Measurements from ENCODE around the gene NOL9.
A peak's percentile ranks its signal among the peaks of the same experiment; 100 is the strongest.
"Not testable (repeated sequence)": the region's sequence is repeated elsewhere in the genome, so short reads cannot be mapped to it uniquely, and the experiment has no call there.

NOL9 gene

GRCh38 chr1:6501279-6501813 is 53.0 kb downstream of the NOL9 start:
- DNase-seq: no peak

DNA sequence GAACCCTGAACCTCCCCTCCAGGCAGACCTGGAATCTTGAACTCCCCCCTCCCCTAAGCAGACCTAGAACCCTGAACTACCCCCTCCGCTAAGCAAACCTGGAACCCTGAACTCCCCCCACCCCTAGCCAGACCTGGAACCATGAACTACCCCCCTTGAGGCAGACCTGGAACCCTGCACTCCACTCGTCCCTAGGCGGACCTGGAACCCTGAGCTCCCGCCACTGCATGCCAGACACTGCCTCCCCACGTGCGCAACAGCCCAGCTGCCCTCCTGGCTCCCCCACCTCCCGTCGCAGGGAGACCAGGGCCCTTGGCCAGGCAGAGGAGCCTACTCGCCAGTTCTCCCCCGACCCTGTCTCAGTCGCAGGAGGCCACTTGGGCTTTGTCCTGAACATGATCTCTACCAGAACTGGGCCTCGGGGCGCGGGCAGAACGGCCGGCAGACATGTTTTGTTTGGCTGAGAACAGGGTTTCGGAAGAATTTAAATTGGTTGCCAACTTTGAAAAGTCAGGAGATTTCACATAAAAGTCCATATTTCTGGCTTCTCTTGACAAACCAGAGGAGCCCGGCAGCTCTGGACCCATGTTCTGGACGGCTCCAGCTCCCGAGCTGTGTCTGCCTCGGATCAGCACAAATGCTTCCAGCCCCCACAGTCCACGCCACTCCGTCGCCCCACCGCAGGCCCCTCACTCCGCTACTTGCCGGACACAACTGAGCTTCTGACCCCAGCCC is 53.6 kb downstream of the NOL9 start:
- DNase-seq: no peak

GRCh38 chr1:6499296-6499695 is 55.0 kb downstream of the NOL9 start:
- no peak for DNase-seq

- DNase-seq: no peak
Measured at GRCh38 chr1:6498576-6499111, 55.7 kb downstream of the NOL9 start.

GRCh38 chr1:6497867-6498575 is 56.3 kb downstream of the NOL9 start:
- no peak for DNase-seq

- peak; percentile 86 for DNase-seq
Measured at GRCh38 chr1:6497215-6497866, 57.0 kb downstream of the NOL9 start.

DNA sequence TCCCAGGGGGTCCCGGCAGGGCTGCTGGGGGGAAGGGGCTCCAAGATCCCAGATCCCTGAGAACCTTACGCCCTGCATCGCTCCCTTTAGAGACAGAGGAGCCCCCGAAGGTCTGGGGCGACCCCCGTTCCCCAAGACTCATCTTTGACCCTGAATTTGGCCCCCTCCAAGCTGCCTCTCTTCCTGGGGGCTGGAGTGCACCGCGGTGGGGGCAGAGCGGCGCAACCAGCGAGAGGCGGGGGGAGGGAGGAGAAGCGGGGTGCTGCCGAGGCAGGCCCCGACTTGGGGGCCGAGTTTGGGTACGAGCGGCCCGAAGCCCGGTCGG is 57.5 kb downstream of the NOL9 start:
- DNase-seq: no peak

GRCh38 chr1:6496365-6496721 is 58.0 kb downstream of the NOL9 start:
- no peak for DNase-seq

DNA sequence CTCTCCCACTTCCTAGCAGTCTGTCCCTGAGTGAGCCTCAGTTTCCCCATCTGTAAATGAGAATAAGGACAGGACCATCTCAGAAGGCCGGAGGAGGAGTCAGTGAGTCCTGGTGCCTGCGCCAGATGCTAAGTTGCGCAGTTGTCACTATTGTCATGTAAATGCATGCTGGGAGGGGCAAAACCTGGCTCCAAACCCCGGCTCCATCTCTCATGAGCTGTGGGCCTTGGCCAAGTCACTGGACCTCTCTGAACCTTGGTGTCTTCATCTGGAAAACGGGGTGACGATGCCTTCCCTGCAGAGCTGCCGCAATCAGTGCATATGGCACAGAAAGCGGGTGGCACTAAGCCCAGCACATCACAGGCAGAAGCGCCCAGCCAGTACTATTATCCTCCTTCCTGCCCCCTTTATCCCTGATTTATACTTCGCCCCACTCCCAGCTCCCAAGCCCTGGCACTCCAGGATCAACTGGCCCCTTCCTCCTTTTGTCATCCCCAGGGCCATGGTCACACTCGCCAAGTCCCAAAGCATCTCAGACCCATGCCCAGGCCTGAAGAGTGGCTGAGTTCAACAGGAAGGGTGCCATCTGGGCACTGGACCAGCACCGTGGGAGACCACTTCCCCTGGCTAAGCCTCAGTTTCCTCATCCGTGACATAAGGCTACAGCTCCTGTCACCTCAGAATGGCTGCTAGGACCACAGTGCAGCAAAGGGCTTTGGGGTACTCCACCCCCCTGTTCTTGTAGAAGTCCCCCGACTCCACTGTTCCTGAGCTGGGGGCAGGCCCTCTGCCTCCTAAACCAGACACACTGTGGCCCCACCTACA is 58.6 kb downstream of the NOL9 start:
- DNase-seq: no peak

DNA sequence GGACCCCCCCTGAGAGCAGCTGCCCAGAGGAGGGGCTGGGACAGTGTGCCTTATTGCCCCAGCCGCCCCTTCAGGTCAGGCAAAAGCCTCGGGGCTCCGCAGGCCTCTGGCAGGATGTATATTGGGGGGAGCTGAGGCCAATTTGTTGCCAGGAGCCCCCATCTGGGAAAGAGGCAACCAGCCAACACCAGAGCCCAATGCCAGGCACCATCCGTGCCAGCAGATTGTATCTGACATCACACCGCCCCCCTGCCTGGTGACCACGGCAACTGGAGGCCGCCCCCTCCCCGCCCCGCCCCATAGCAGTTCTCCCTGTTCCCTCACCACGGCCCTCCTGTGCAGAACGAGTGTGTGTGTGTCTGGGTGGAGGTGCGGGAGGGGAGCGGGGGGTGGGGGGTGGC is 59.3 kb downstream of the NOL9 start:
- DNase-seq: no peak

DNA sequence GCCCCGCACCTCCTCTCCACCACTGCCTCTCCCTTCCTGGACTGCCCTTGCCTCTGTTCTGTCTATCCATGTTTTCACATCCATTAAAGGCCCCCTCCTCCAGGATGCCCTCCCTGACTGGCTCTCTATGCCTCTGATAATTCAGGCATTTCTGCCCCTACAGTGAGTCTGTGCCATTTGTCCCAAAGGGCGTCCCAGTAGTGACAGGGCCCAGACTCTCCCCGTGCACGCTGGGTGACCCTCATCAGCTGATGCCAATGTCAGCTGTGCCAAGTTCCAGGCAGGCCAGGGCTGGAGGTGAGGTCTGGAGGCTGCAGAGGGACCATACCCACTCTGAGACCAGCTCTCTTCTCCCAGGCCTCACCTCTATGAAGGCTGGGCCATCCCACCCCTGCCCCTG is 59.7 kb downstream of the NOL9 start:
- DNase-seq: no peak

DNA sequence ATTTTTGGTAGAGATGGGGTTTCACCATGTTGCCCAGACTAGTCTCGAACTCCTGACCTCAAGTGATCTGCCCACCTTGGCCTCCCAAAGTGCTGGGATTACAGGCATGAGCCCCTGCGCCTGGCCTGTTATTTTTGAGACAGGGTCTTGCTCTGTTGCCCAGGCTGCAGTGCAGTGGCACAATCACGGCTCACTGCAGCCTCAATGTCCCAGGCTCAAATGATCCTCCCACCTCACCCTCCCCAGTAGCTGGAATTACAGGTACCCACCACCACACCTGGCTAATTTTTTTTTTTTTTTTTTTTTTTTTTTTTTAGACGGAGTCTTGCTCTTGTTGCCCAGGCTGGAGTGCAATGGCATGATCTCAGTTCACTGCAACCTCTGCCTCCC is 60.5 kb downstream of the NOL9 start:
- DNase-seq: not testable (repeated sequence)

DNA sequence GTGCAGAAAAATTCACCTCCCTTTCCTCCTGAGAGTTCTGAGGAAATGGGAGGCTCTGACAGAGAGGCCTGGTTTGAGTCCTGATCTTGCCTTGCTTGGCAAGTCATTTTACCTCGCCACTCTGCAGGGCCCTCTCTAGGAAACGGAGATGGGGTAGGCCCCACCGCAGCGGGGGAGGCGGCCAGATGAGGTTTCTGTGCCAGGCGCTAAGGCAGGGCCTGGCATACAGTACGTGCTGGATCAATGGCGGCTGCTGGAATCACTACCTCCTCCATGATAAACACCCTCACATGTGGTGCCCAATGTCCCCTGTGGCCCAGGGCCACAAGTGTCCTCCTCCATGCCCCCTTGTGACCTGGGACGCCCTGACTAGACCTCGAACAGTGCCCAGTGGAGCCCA is 62.3 kb downstream of the NOL9 start:
- DNase-seq: no peak

DNA sequence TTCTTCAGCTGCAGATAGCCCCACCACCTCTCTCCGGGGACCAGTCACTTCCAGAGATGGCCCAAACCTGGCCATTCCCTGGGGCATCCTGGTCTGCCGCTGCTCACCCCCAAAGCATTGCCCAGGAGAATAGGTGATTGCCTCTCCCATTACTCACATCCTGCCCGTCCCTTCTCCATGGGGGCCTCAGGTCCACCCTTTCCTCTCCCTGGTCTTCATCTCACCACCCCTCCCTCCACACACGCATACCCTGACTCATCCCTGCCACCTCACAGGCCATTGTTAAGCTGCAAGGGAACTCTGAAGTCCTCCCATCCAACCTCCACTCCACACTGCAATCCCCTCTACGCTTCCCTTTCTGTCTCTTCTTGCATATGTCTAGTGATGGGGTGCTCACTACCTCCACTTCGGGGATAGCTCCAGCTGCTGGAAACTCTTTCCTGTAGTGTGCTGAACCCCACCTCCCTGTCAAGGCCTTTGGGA is 62.8 kb downstream of the NOL9 start, which contains the start of gene PLEKHG5:
Gene PLEKHG5, minus strand, starts transcription at position 188 of the 483 bp plus-strand sequence. CDS start 14,096 bp downstream, outside the sequence.
- DNase-seq: no peak

DNA sequence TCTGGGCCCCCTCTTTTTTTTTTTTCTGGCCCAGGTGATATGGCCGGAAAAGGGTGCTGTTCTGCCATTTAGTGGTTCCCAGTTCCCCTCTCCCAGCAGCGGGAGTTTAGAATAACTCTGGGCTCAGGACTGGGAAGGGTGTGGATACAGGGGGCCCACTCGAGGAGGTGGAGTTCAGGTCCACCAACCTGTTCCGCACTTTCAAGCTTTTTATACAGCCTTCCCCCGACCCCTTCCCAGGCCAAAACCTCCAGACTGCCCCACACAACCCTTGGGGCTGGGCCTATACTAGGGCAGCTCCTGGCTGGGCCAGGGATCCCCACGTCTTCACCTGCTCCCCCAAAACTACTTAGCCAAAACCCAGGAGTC is 63.2 kb downstream of the NOL9 start:
- no peak for DNase-seq

DNA sequence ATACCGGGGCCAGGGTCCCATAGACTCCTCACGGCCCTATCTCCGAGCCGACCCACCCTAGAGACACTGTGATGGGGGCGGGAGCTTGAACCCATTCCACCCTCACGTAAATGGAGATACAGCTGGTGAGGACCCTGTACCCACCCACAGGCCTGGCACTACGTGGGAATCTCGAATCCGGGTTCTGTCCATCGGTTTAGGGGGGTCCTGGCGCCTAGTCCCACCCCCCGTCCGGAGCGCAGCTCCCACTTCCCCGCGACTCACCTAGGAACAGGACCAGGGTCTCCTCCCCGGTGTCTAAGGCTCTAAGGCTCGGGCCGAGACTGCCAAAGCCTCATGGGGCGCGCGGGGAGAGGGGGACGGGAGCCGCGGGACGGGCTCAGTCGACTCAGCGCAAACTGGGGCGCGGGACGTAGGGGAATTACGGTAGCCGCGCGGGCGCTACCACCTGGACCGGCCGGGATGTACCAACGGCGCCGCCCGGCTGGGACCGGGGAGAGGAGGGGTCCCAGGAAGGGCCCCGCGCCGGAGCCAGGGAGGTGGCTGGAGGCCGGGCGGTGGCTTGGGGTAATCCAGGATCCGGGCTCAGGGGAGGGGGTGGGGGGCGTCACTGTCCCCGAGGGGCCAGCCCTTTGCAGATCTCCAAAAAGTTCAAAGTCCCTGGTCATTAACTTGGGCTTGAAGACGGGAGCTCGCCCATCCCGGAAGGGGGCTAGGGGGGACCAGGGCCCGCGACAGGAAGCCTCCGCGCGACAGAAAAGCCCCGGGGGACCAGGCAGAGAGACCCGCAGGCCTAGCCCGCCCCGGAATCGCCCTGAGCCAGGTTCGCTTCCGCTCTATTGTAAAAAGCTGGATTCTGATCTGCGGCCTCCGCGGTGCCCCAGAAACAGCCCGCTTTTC is 63.9 kb downstream of the NOL9 start:
- peak; percentile 81 for DNase-seq

DNA sequence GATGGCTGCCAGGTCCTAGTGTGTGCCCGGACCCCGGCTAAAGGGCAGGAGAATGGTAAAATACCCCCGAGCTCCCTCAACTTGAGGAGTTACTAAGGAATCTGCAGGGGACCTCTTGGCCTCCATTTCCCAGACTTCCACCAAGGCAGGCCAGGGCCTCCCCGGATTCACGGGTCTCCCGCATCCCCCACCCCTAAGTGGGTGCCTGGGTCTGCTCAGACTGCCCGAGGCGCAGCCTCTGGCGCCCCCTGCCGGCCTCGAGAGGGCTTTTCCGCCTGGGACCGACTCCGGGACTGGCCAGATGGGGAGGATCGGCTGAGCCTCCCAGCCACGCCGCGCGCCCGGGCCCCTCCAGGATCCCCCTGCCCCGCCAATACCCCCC is 64.5 kb downstream of the NOL9 start:
- peak; percentile 86 for DNase-seq

- no peak for DNase-seq
Measured at GRCh38 chr1:6489383-6489765, 64.9 kb downstream of the NOL9 start.

- DNase-seq: no peak
Measured at GRCh38 chr1:6488602-6489382, 65.5 kb downstream of the NOL9 start.

DNA sequence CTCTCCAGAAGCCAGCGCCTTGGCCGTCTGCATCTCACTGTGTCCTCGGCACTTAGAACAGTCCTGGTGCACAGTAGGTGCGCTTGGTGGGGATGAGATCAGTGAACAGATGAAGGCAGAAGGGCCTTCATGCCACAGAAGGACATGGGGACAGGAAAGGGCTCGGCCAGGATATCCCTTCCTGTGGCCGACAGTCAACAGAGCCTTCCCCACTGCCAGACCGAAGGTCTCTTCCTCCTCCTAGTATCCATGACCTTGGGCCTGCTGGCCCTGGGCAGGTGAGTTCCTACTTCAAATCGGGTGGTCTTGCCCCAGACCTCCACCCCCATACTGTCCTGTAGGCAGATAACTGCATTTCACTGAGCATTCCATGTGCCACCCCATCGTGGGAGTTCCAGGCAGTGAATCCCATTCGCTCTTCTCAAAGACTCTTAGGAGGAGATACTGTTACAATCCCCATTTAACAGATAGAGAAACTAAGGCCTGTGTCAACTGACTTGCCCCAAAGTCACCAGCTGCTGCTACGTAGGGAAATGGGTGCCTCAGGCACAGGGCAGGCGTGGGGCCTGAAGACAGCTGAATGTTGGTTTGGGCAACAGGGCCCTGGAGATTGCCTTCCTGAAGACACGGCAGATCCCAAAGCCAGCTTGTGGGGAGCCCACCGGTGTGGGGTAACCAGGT is 66.4 kb downstream of the NOL9 start:
- DNase-seq: no peak
